ENCODE measurements around the gene CCNB1IP1. TPM values are rescaled to one million over a fixed set of nuclear protein-coding genes. Genes with fewer than 3 reads are reported as not detected.
A peak's percentile ranks its signal among the peaks of the same experiment; 100 is the strongest.

The CCNB1IP1 gene
- total and polyA plus RNA-seq, 8 donors, result 30.0 to 151 (median 126) TPM

DNA sequence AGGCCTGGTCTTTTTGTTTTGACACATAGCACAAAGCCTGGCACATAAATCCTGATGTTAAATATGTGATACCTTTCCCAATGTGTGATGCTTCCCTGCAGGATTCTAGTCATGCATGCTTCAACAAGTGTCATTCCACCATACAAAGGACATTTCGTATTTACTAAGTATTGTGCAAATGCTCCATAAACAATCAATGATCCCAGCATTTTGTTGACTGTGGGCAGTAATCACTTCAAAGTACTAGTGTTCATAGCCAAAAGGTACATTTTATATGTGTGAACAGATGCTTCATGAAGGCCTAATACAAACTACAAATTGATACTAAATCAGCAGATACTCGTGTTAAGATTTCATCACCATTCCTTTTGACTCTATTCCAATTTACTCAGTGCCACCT is 4.4 kb downstream of the CCNB1IP1 start:
- ATAC-seq, result no peak
- Histone ChIP-seq H3K27ac (no peak overlapping the region), H3K4me1 (peaks cover 5 to 37% of the 10 kb centered on the region in 2 donors), H3K9me3 (no peaks in the 10 kb centered on the region), H3K27me3 (no peaks in the 10 kb centered on the region), H3K4me3 (no peak overlapping the region), H3K36me3 (peaks cover 3 to 37% of the 10 kb centered on the region in 2 donors)
- TF ChIP-seq CTCF (IDR thresholded peaks at IDR 0.05), result no peak
- intact Hi-C loops (cut with DNase I), result loop anchor here in 1 of 2 donors (10.0 kb wide), 1 partner anchor 276 kb away; no protein-coding TSS in a partner anchor
- DNase-seq, result no peak

GRCh38 chr14:20327005-20327869 is 5.8 kb downstream of the CCNB1IP1 start:
- peaks cover 3 to 51% of the 10 kb centered on the region in 2 donors for H3K36me3 ChIP-seq
- H3K4me3 ChIP-seq, result no peak overlapping the region
- no peaks in the 10 kb centered on the region for H3K9me3 ChIP-seq
- no peak overlapping the region for H3K27ac ChIP-seq
- ATAC-seq, result peak; percentile 92
- TF ChIP-seq CTCF (IDR thresholded peaks at IDR 0.05), result peak; percentile 63 to 64
- no peaks in the 10 kb centered on the region for H3K27me3 ChIP-seq
- intact Hi-C loops (cut with DNase I), result loop anchor here in 1 of 2 donors (10.0 kb wide), 1 partner anchor 278 kb away; no protein-coding TSS in a partner anchor
- DNase-seq, result peak in 2 of 4 donors; percentile 52 to 78
- H3K4me1 ChIP-seq, result peaks cover 5 to 29% of the 10 kb centered on the region in 2 donors

GRCh38 chr14:20317720-20318119 is 15.4 kb downstream of the CCNB1IP1 start:
- ATAC-seq (no peak), DNase-seq (no peak)
- no peak overlapping the region for H3K27ac ChIP-seq
- peaks cover 0 to 88% of the 10 kb centered on the region in 2 donors for H3K36me3 ChIP-seq
- no peak overlapping the region for H3K4me3 ChIP-seq
- no peaks in the 10 kb centered on the region for H3K9me3 ChIP-seq
- no peaks in the 10 kb centered on the region for H3K4me1 ChIP-seq
- TF ChIP-seq CTCF (IDR thresholded peaks at IDR 0.05), result no peak
- intact Hi-C loops (cut with DNase I), result no loop called here
- H3K27me3 ChIP-seq, result no peaks in the 10 kb centered on the region

DNA sequence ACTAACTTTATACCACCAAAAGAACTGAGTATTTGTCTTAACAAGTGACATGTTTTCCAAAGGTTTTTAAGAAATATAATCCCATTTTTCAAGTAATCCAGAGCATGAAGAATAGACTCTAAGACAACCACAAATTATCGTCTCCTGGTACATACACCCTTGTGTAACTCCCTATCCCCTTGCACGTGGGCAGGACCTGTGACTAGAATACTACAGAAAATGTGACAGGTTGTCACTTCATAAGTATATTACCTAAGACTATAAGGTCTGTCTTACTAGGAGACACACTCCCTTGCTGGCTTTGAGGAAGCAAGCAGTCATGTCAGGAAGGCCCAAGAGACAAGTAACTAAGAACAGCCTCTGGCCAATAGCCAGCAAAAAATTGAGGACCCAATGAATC is 19.1 kb downstream of the CCNB1IP1 start:
- no peaks in the 10 kb centered on the region for H3K27me3 ChIP-seq
- H3K36me3 ChIP-seq, result peaks cover 0 to 75% of the 10 kb centered on the region in 2 donors
- no peak for TF ChIP-seq CTCF (IDR thresholded peaks at IDR 0.05)
- intact Hi-C loops (cut with DNase I), result no loop called here
- DNase-seq (no peak), ATAC-seq (no peak)
- no peaks in the 10 kb centered on the region for H3K4me1 ChIP-seq
- no peak overlapping the region for H3K27ac ChIP-seq
- H3K9me3 ChIP-seq, result no peaks in the 10 kb centered on the region
- no peak overlapping the region for H3K4me3 ChIP-seq

GRCh38 chr14:20306079-20306423 is 27.0 kb downstream of the CCNB1IP1 start:
- no peak for ATAC-seq
- H3K4me3 ChIP-seq, result peak overlapping the region in 1 of 2 donors; percentile 81

More at GRCh38 chr14:20306079-20306423, 27.0 kb downstream of the CCNB1IP1 start:
- intact Hi-C loops (cut with DNase I), result no loop called here
- no peak overlapping the region for H3K27ac ChIP-seq
- peak in 1 of 2 donors; percentile 26 for TF ChIP-seq CTCF (IDR thresholded peaks at IDR 0.05)
- peaks cover 0 to 20% of the 10 kb centered on the region in 2 donors for H3K4me1 ChIP-seq
- H3K36me3 ChIP-seq, result peaks cover 0 to 10% of the 10 kb centered on the region in 2 donors
- H3K27me3 ChIP-seq, result no peaks in the 10 kb centered on the region
- H3K9me3 ChIP-seq, result no peaks in the 10 kb centered on the region
- DNase-seq, result no peak
